ENCODE data around the gene SMS.

GRCh38 chrX:21970326-21970725 lies 29.8 kb downstream of the SMS start:
- TF ChIP-seq POLR2AphosphoS5 (IDR thresholded peaks at IDR 0.05; ENCODE audit: low read depth, low read length) (no peak), REST (IDR thresholded peaks at IDR 0.05; ENCODE audit: insufficient read depth in 1 of 2, low read depth in 2 of 2, low read length in 1 of 2) (no peak)
